ENCODE data around the gene NAA50.

NAA50 gene

GRCh38 chr3:113684271-113684819, 61.7 kb downstream of the NAA50 start:
- DNase-seq: no peak

DNA sequence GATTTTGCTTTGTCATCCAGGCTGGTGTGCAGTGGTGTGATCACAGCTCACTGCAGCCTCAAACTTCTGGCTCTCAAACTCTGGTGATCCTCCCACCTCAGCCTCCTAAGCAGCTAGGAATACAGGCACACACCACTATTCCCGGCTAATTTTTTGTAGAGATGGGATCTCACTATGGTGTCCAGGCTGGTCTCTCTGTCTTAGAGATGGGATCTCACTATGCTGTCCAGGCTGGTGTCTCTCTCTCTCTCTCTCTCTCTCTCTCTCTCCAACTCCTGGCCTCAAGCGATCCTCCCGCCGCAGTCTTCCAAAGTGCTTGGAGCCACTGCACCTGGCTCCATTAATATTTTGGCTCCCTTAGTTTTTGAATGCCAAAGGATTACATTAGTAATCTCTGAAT, 67.3 kb downstream of the NAA50 start:
- no peak for DNase-seq

DNA sequence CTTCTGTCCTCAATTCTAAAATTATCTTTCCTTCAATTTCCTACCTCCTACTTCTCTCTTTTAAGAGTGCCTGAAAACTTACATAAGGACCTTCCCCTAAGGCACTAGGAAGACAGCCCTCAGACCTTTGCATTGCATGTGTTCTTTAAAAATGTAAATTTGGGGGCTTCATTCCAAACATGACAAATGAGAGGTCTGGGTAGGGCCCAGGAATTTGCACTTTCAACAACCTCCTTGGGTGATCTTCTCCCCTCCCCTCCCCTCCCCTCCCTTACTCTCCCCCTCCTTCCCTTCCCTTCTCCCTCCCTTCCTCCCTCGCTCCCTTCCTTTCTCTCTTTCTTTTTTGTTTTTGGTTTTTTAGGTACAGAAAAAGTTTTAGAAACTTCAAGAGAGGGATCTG, 68.3 kb downstream of the NAA50 start:
- no peak for DNase-seq

- DNase-seq: no peak
These were observed 69.8 kb downstream of the NAA50 start for GRCh38 chr3:113676261-113676660.

DNA sequence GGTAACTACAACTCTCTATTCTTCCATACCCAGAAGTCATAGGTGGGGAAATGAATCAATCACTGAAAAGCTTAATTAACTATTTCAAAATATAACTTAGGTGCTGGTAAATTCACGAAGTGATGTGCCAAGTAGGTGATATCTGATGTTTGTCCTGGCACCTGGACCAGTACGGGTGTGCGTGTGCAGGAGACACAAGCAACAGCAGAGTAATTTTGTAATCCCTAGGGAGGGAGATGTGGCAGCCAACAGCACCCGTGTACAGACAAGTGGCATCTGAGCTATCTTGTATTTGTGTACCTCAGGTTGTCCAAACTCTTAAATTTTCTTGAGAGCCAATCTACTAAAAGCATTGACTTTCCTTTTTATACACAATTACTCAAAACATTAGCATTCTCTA, 72.5 kb downstream of the NAA50 start:
- no peak for DNase-seq

DNA sequence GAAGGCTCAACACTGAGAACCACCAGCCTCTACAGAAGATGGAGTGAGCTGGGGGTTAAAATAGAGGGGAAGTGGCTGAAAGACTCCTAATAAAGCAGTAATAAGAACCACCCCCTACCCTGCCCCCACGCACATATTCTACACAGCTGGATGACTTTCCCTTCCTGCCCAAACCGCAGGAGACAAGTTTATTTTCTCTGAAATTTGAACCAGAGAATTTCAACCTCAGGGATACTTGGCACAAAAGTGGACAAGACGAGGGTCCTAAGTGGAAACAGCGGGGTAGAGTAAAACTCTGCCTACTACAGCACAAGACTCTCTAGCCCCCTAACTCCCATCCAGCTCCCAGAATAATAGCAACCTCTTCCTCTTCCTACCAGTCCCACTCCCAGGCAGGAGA, 78.0 kb downstream of the NAA50 start:
- no peak for DNase-seq

Data from hematopoietic multipotent progenitor cell treated with erythropoietin and hydrocortisone succinate and interleukin-3 and kit ligand, for 8 days (in vitro differentiated cells).